ENCODE results near the gene MYO5C.

The MYO5C gene

DNA sequence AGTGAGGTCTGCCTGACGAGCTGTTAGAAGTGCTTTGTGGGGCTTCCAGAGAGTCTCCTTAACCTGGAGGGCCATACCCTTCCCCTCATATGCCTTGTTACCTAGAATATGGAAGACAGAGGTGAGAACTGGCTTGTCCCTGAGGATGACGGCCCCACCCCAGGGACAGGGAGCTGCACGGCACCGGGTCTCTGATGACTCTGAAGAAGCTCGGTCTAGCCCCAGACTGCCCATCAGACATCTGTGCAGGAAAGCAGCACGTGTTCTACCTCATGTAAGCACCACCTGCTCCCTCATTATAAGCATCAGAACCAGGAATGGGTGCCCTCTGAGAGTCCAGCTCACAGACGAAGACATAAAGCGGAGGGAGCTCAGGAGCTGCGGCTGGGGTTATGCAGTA lies 18.0 kb downstream of the MYO5C start:
- H3K27ac ChIP-seq, result no peak overlapping the region
- H3K9me3 ChIP-seq, result no peaks in the 10 kb centered on the region
- TF ChIP-seq, protein P1, sequence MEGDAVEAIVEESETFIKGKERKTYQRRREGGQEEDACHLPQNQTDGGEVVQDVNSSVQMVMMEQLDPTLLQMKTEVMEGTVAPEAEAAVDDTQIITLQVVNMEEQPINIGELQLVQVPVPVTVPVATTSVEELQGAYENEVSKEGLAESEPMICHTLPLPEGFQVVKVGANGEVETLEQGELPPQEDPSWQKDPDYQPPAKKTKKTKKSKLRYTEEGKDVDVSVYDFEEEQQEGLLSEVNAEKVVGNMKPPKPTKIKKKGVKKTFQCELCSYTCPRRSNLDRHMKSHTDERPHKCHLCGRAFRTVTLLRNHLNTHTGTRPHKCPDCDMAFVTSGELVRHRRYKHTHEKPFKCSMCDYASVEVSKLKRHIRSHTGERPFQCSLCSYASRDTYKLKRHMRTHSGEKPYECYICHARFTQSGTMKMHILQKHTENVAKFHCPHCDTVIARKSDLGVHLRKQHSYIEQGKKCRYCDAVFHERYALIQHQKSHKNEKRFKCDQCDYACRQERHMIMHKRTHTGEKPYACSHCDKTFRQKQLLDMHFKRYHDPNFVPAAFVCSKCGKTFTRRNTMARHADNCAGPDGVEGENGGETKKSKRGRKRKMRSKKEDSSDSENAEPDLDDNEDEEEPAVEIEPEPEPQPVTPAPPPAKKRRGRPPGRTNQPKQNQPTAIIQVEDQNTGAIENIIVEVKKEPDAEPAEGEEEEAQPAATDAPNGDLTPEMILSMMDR (IDR thresholded peaks at IDR 0.05), result no peak
- no peaks in the 10 kb centered on the region for H3K4me1 ChIP-seq (ENCODE audit: control insufficient read depth in 1 of 2, insufficient read depth in 1 of 2, low read depth in 1 of 2, low read length in 1 of 2)
- H3K27me3 ChIP-seq, result no peaks in the 10 kb centered on the region
- H3K36me3 ChIP-seq, result no peaks in the 10 kb centered on the region
- H3K4me3 ChIP-seq (ENCODE audit: low read depth in 1 of 2, low read length in 1 of 2), result no peak overlapping the region

GRCh38 chr15:52276256-52276770 lies 19.3 kb downstream of the MYO5C start:
- Histone ChIP-seq H3K27ac (no peak overlapping the region), H3K9me3 (no peaks in the 10 kb centered on the region), H3K4me3 (ENCODE audit: low read depth in 1 of 2, low read length in 1 of 2) (no peak overlapping the region), H3K27me3 (no peaks in the 10 kb centered on the region), H3K4me1 (ENCODE audit: control insufficient read depth in 1 of 2, insufficient read depth in 1 of 2, low read depth in 1 of 2, low read length in 1 of 2) (no peaks in the 10 kb centered on the region), H3K36me3 (no peaks in the 10 kb centered on the region)
- TF ChIP-seq, protein P1 (IDR thresholded peaks at IDR 0.05), result no peak

GRCh38 chr15:52263563-52264282 lies 31.9 kb downstream of the MYO5C start:
- no peaks in the 10 kb centered on the region for H3K9me3 ChIP-seq
- no peaks in the 10 kb centered on the region for H3K4me1 ChIP-seq (ENCODE audit: control insufficient read depth in 1 of 2, insufficient read depth in 1 of 2, low read depth in 1 of 2, low read length in 1 of 2)
- H3K4me3 ChIP-seq (ENCODE audit: low read depth in 1 of 2, low read length in 1 of 2), result no peak overlapping the region
- H3K27me3 ChIP-seq, result no peaks in the 10 kb centered on the region
- no peak overlapping the region for H3K27ac ChIP-seq
- TF ChIP-seq, protein P1 (IDR thresholded peaks at IDR 0.05), result no peak
- no peaks in the 10 kb centered on the region for H3K36me3 ChIP-seq

DNA sequence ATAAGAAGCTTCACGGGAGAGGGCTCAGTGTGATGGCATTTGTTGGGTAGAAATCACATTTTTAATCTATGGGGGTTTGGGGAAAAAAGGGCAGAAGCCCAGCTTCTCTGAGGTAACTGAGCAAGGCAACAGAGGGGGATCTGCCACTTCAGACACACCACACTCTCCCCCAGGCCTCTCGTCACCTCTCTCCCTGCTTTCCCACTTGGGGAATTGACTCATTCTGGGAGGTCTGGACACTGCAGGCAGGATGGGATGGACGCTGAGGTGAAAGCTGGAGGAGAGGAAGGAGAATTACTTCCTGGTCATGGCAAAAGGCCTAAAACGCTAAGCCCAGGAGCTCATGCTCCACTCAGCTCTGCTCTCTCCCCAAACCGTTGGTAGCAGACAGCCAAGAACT lies 33.2 kb downstream of the MYO5C start:
- no peaks in the 10 kb centered on the region for H3K4me1 ChIP-seq (ENCODE audit: control insufficient read depth in 1 of 2, insufficient read depth in 1 of 2, low read depth in 1 of 2, low read length in 1 of 2)
- no peak overlapping the region for H3K27ac ChIP-seq
- H3K9me3 ChIP-seq, result no peaks in the 10 kb centered on the region
- H3K36me3 ChIP-seq, result no peaks in the 10 kb centered on the region
- no peaks in the 10 kb centered on the region for H3K27me3 ChIP-seq
- H3K4me3 ChIP-seq (ENCODE audit: low read depth in 1 of 2, low read length in 1 of 2), result no peak overlapping the region
- TF ChIP-seq, protein P1 (IDR thresholded peaks at IDR 0.05), result no peak

- no peaks in the 10 kb centered on the region for H3K36me3 ChIP-seq
- no peak overlapping the region for H3K27ac ChIP-seq
- H3K4me3 ChIP-seq (ENCODE audit: low read depth in 1 of 2, low read length in 1 of 2), result no peak overlapping the region
Measured at GRCh38 chr15:52261498-52262242, 33.9 kb downstream of the MYO5C start.

More at GRCh38 chr15:52261498-52262242, 33.9 kb downstream of the MYO5C start:
- TF ChIP-seq, protein P1 (IDR thresholded peaks at IDR 0.05), result no peak
- H3K27me3 ChIP-seq, result no peaks in the 10 kb centered on the region
- H3K4me1 ChIP-seq (ENCODE audit: control insufficient read depth in 1 of 2, insufficient read depth in 1 of 2, low read depth in 1 of 2, low read length in 1 of 2), result no peaks in the 10 kb centered on the region
- H3K9me3 ChIP-seq, result no peaks in the 10 kb centered on the region
